ENCODE data around the gene SYT8.

SYT8 gene

DNA sequence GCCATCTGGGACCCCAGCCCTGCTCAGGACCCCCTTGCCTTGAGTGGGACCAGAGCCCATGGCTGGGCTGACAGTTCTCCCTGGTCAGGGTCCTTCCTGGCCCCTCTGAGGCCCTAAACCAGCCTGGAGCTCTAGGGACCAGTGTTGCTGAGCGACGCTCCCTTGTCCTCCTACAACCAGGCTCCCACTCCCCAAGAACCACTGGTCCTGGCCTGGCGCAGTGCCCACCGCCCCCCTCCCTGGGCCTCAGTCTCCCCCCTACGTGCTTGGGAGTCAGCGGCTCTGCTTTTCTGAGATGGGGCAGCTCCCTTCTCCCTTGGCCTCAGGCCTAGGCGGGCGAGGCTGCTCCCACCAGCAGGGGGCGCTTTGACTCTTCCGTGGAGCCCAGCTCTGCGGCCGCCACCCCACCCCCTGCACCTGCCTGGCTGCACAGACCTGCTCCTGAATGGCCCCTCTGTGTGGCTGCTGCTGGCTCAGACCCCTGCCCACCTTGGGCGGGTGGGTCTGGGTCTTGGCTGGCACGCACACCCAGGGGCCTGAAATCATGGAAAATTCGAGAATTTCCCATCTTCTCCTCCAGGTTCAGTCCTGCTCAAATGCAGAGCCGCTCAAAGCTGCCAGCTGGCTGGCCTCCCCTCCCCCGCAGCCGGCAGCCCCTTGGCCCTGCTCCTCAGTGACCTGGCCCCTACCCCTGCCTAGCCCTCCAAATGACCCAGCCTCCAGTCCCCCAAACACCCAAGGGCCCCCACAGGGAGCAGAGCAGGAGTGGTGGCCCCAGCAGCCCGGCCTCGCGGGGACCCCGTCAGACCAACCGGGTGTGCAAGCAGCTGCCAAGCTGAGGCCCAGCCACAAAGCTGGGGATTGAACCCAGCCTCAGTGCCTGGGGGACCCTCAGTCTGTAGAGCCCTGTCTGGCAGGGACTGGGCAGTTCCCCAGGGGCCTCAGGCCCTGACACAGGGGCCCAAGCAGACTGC is 47.8 kb downstream of the SYT8 start:
- no peaks in the 10 kb centered on the region for H3K9me3 ChIP-seq (ENCODE audit: low read length)
- no peaks in the 10 kb centered on the region for H3K9me2 ChIP-seq (ENCODE audit: low read depth, low read length)
- peaks cover 48% of the 10 kb centered on the region for H3K36me3 ChIP-seq (ENCODE audit: insufficient read depth, low read length)
- no peak overlapping the region for H3K27ac ChIP-seq (ENCODE audit: low read depth, low read length, poor library complexity, severe bottlenecking)
- H3K4me1 ChIP-seq (ENCODE audit: insufficient read depth, low read length, severe bottlenecking): peaks cover 7% of the 10 kb centered on the region
- no peak overlapping the region for H3K4me2 ChIP-seq (ENCODE audit: low read length)
- no peak overlapping the region for H2AFZ ChIP-seq (ENCODE audit: low read length)
- H3F3A ChIP-seq (ENCODE audit: insufficient read depth, low read length): no peaks in the 10 kb centered on the region
- no peaks in the 10 kb centered on the region for H3K79me2 ChIP-seq (ENCODE audit: insufficient read depth, low read length)
- H3K27me3 ChIP-seq (ENCODE audit: insufficient read depth, low read length): no peaks in the 10 kb centered on the region
- no peak overlapping the region for H3K9ac ChIP-seq (ENCODE audit: low read length)
- H3K4me3 ChIP-seq (ENCODE audit: low read depth, low read length, poor library complexity, severe bottlenecking): no peak overlapping the region
- no peaks in the 10 kb centered on the region for H4K20me1 ChIP-seq (ENCODE audit: insufficient read depth, low read length)
- no peak for TF ChIP-seq EZH2 (IDR thresholded peaks at IDR 0.05; ENCODE audit: borderline replicate concordance, low read length)
- peak; percentile 90 for TF ChIP-seq CTCF (IDR thresholded peaks at IDR 0.05; ENCODE audit: low read length)

GRCh38 chr11:1883346-1884302 is 48.8 kb downstream of the SYT8 start:
- H3K4me3 ChIP-seq (ENCODE audit: low read depth, low read length, poor library complexity, severe bottlenecking): no peak overlapping the region

More at GRCh38 chr11:1883346-1884302, 48.8 kb downstream of the SYT8 start:
- peaks cover 58% of the 10 kb centered on the region for H3K36me3 ChIP-seq (ENCODE audit: insufficient read depth, low read length)
- peaks cover 7% of the 10 kb centered on the region for H3K4me1 ChIP-seq (ENCODE audit: insufficient read depth, low read length, severe bottlenecking)
- no peak overlapping the region for H3K4me2 ChIP-seq (ENCODE audit: low read length)
- H3K9me2 ChIP-seq (ENCODE audit: low read depth, low read length): no peaks in the 10 kb centered on the region
- no peaks in the 10 kb centered on the region for H3K79me2 ChIP-seq (ENCODE audit: insufficient read depth, low read length)
- no peaks in the 10 kb centered on the region for H4K20me1 ChIP-seq (ENCODE audit: insufficient read depth, low read length)
- H2AFZ ChIP-seq (ENCODE audit: low read length): no peak overlapping the region
- H3K9me3 ChIP-seq (ENCODE audit: low read length): no peaks in the 10 kb centered on the region
- H3K27ac ChIP-seq (ENCODE audit: low read depth, low read length, poor library complexity, severe bottlenecking): no peak overlapping the region
- H3K9ac ChIP-seq (ENCODE audit: low read length): no peak overlapping the region
- no peaks in the 10 kb centered on the region for H3F3A ChIP-seq (ENCODE audit: insufficient read depth, low read length)
- TF ChIP-seq CTCF (IDR thresholded peaks at IDR 0.05; ENCODE audit: low read length) (no peak), EZH2 (IDR thresholded peaks at IDR 0.05; ENCODE audit: borderline replicate concordance, low read length) (no peak)
- H3K27me3 ChIP-seq (ENCODE audit: insufficient read depth, low read length): no peaks in the 10 kb centered on the region

All from OCI-LY1 (cell line).